Activated B cell treated with CpG ODN at 0.5 μM for 24 hours (primary cell): Measurements from ENCODE around the gene NONO. TPM values are rescaled to one million over a fixed set of nuclear protein-coding genes. Genes with fewer than 3 reads are reported as not detected.
"Not testable (repeated sequence)": the region's sequence is repeated elsewhere in the genome, so short reads cannot be mapped to it uniquely, and the experiment has no call there.

ENCODE experiments used
- ATAC-seq: fragments of 200-7000 bp; cut with Tn5 transposase; one replicate; pipeline ENCODE4 v1.10.0; 2021; ENCODE audit warnings: low read depth, mild to moderate bottlenecking, moderate library complexity
- CTCF ChIA-PET: fragments of 350-600 bp; sonication (Branson Sonifier 250); formaldehyde crosslinking; loops from one replicate; lab custom pipeline; 2021; ENCODE audit warnings: antibody characterized with exemption; lab: Charles Lee
- POLR2A ChIA-PET: fragments of 350-600 bp; sonication (Branson Sonifier 250); formaldehyde crosslinking; loops from one replicate; lab custom pipeline; 2021; ENCODE audit warnings: antibody characterized with exemption; lab: Charles Lee
- DNase-seq: peaks from one replicate; pipeline ENCODE4 v3.0.0; 2022
- H3K27ac Mint-ChIP-seq: one replicate; pipeline ENCODE4 v1.8.0; 2020; ENCODE audit warnings: mixed read lengths
- H3K27me3 Mint-ChIP-seq: one replicate; pipeline ENCODE4 v1.8.0; 2021; ENCODE audit warnings: mixed read lengths
- H3K36me3 Mint-ChIP-seq: one replicate; pipeline ENCODE4 v1.8.0; 2021; ENCODE audit warnings: low read depth, mixed read lengths
- H3K4me1 Mint-ChIP-seq: one replicate; pipeline ENCODE4 v1.8.0; 2021; ENCODE audit warnings: mixed read lengths
- H3K4me3 Mint-ChIP-seq: one replicate; pipeline ENCODE4 v1.8.0; 2020; ENCODE audit warnings: mild to moderate bottlenecking, mixed read lengths
- H3K9me3 Mint-ChIP-seq: one replicate; pipeline ENCODE4 v1.8.0; 2020; ENCODE audit warnings: mixed read lengths
- intact Hi-C: fragments of 100-400 bp; cut with micrococcal nuclease; formaldehyde crosslinking; loops from one replicate; pipeline ENCODE4 v1.15.1; 2024
- total RNA-seq: library from RNA; stranded (reverse); gene quantifications from 2 replicates; pipeline ENCODE4 v1.2.3, GENCODE V29; 2022
- TF ChIP-seq, protein P1 (sequence below): fragments of 200-600 bp; IDR thresholded peaks from one replicate; pipeline ENCODE4 v1.8.0; 2022; ENCODE audit warnings: antibody characterized with exemption, mild to moderate bottlenecking

NONO gene
- total RNA-seq, 1 donor from 2014 or later: 462 TPM

DNA sequence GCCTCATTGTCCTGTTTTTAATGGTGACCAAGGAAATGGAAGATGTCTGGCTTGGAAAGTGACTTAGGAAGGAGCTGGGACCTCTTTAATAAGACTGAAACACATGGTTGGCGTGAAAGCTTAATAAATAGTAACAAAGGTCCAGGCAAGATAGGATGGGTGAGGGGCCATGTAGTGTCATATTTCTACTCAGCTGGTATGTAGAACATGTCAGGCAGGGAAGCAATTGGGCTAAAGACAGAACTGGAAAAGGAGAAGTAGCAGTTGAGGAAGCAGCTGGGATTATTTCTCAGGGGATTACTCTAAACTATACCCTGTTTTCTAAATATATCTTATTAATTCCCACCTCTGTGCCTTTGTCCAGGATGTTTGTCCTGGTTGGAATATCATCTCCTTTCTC lies 36.7 kb downstream of the NONO start:
- intact Hi-C loops: no loop called here
- CTCF ChIA-PET: no interaction called here
- H3K27me3 Mint-ChIP-seq: no peaks in the 10 kb centered on the region
- DNase-seq: no peak
- H3K36me3 Mint-ChIP-seq: peaks cover 2% of the 10 kb centered on the region
- no peak overlapping the region for H3K4me3 Mint-ChIP-seq
- no peaks in the 10 kb centered on the region for H3K9me3 Mint-ChIP-seq
- H3K27ac Mint-ChIP-seq: no peak overlapping the region
- H3K4me1 Mint-ChIP-seq: no peaks in the 10 kb centered on the region
- TF ChIP-seq, protein P1, sequence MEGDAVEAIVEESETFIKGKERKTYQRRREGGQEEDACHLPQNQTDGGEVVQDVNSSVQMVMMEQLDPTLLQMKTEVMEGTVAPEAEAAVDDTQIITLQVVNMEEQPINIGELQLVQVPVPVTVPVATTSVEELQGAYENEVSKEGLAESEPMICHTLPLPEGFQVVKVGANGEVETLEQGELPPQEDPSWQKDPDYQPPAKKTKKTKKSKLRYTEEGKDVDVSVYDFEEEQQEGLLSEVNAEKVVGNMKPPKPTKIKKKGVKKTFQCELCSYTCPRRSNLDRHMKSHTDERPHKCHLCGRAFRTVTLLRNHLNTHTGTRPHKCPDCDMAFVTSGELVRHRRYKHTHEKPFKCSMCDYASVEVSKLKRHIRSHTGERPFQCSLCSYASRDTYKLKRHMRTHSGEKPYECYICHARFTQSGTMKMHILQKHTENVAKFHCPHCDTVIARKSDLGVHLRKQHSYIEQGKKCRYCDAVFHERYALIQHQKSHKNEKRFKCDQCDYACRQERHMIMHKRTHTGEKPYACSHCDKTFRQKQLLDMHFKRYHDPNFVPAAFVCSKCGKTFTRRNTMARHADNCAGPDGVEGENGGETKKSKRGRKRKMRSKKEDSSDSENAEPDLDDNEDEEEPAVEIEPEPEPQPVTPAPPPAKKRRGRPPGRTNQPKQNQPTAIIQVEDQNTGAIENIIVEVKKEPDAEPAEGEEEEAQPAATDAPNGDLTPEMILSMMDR: no peak
- ATAC-seq: no peak
- POLR2A ChIA-PET: no interaction called here

DNA sequence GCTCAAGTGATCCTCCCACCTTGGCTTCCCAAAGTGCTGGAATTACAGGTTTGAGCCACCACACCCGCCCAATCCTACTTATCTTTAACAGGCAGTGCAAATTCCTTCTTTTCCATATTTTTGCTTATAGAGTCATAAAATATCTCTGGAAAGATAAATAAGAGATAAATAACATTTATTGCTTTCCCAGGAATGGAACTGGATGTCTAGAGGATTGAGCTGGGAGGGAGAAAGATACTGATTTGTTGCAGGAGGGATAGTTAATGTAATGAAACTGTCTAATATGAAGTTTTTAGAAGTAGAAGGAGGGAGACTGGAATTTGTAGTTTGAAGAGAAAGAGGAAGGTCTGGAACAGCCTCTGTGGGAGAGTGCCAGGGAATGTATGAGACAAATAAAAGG lies 38.3 kb downstream of the NONO start:
- no peak overlapping the region for H3K27ac Mint-ChIP-seq
- DNase-seq (no peak), ATAC-seq (no peak)
- H3K4me1 Mint-ChIP-seq: no peaks in the 10 kb centered on the region
- peaks cover 2% of the 10 kb centered on the region for H3K36me3 Mint-ChIP-seq
- H3K9me3 Mint-ChIP-seq: no peaks in the 10 kb centered on the region
- no peaks in the 10 kb centered on the region for H3K27me3 Mint-ChIP-seq
- no peak overlapping the region for H3K4me3 Mint-ChIP-seq
- ChIA-PET CTCF (no interaction called here), POLR2A (no interaction called here)
- TF ChIP-seq, protein P1: no peak
- intact Hi-C loops: no loop called here

DNA sequence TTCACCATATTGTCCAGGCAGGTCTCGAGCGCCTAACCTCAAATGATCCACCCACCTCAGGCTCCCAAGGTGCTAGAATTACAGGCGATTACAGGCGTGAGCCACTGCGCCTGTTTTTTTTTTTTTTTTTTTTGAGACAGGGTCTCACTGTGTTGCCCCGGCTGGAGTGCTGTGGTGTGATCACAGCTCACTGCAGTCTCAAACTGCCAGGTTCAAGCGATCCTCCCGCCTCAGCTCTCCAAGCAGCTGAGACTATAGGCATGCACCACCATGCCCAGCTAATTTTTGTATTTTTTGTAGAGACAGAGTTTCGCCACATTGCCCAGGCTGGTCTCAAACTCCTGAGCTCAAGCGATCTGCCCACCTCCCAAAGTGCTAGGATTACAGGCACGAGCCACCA lies 41.0 kb downstream of the NONO start:
- H3K4me3 Mint-ChIP-seq, CTCF ChIA-PET, intact Hi-C loops, POLR2A ChIA-PET, H3K27me3 Mint-ChIP-seq, H3K4me1 Mint-ChIP-seq, H3K27ac Mint-ChIP-seq, ATAC-seq, H3K36me3 Mint-ChIP-seq, DNase-seq, H3K9me3 Mint-ChIP-seq: not testable (repeated sequence)

DNA sequence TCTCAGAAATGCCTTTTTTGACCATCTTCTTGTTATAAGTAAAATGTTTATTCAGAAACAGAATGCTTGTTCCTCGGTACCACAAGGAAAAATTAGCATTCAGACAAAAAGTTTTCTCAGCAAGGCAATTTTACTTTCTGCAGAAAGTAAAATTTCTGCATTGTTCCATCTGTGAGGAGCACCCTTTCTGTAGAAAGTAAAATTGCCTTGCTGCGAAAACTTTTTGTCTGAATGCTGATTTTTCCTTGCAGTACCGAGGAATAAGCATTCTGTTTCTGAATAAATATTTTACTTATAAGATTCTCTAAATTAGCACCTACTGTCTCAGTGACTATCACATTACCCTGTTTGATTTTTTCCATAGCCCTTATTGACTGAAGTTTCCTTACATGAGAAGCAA lies 43.0 kb downstream of the NONO start:
- ChIA-PET CTCF (no interaction called here), POLR2A (no interaction called here)
- intact Hi-C loops: no loop called here
- H3K4me3 Mint-ChIP-seq: no peak overlapping the region
- H3K27ac Mint-ChIP-seq: no peak overlapping the region
- no peak for DNase-seq
- no peaks in the 10 kb centered on the region for H3K9me3 Mint-ChIP-seq
- no peak for ATAC-seq
- TF ChIP-seq, protein P1: no peak
- peaks cover 4% of the 10 kb centered on the region for H3K36me3 Mint-ChIP-seq
- no peaks in the 10 kb centered on the region for H3K4me1 Mint-ChIP-seq
- H3K27me3 Mint-ChIP-seq: no peaks in the 10 kb centered on the region

DNA sequence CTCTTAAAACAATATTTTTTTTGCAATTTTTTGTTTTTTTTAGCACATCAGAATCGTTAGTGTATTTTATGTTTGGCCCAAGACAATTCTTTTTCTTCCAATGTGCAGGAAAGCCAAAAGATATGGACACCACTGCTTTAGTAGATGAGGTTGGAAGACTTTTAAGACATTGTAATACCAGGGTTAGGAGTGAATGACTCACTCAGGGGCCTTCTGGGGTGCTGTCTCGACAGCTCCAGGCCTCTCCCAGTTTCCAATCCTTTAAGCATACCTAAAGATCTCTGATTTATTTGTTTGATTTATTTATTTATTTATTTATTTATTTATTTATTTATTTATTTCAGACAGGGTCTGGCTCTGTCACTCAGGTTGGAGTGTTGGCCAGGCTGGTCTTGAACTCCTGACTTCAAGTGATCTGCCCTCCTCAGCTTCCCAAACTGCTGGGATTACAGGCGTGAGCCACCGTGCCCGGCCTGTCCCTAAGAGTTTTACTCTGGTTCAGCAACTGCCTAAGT lies 65.8 kb downstream of the NONO start:
- CTCF ChIA-PET: not testable (repeated sequence)

DNA sequence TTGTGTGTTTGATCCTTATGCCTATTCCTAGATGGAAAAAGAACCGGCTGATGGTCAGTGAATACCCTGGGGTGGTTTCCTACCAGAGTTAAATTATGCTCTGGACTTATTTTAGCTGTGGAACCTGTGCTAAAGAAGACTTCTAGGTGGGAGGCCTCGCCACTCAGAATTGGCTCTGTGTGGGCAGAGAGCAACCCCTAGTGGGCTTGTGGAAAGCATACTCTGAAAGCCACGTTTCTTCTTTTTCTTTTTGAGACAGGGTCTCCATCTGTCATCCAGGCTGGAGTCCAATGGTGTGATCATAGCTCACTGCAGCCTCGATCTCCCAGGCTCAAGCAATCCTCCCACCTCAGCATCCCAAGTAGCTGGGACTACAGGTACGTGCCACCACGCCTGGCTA lies 66.4 kb downstream of the NONO start:
- POLR2A ChIA-PET, H3K27me3 Mint-ChIP-seq, CTCF ChIA-PET, H3K4me1 Mint-ChIP-seq, H3K9me3 Mint-ChIP-seq, H3K4me3 Mint-ChIP-seq, ATAC-seq, DNase-seq, H3K27ac Mint-ChIP-seq, intact Hi-C loops, H3K36me3 Mint-ChIP-seq: not testable (repeated sequence)

More for the DNA sequence above, 65.8 kb downstream of the NONO start:
- H3K9me3 Mint-ChIP-seq, H3K36me3 Mint-ChIP-seq, H3K4me1 Mint-ChIP-seq, intact Hi-C loops, H3K27ac Mint-ChIP-seq, DNase-seq, H3K4me3 Mint-ChIP-seq, POLR2A ChIA-PET, H3K27me3 Mint-ChIP-seq, ATAC-seq: not testable (repeated sequence)

Other genes with a start within 250 kb of the NONO start
- 43.2 and 44.8 TPM in 2 replicates for gene SNX12, start 215.3 kb upstream of the NONO start, total RNA-seq
- 10.1 and 16.1 TPM in 2 replicates for gene FOXO4, start 187.8 kb upstream of the NONO start, total RNA-seq
- 10.0 and 14.5 TPM in 2 replicates for gene CXorf65, start 176.9 kb upstream of the NONO start, total RNA-seq
- 261 and 264 TPM in 2 replicates for gene IL2RG, start 172.1 kb upstream of the NONO start, total RNA-seq
- gene MED12, start 165.0 kb upstream of the NONO start, total RNA-seq: 81.7 and 102 TPM in 2 replicates
- gene NLGN3, start 138.8 kb upstream of the NONO start, total RNA-seq: 0.46 and 0.67 TPM in 2 replicates
- not detected in 2 replicates for gene GJB1, start 60.4 kb upstream of the NONO start, total RNA-seq
- 27.9 and 28.2 TPM in 2 replicates for gene ZMYM3, start 29.5 kb upstream of the NONO start, total RNA-seq
- gene ITGB1BP2, start 18.1 kb downstream of the NONO start, total RNA-seq: 2.8 and 6.7 TPM in 2 replicates
- gene TAF1, start 82.7 kb downstream of the NONO start, total RNA-seq: 64.0 and 70.0 TPM in 2 replicates
- gene OGT, start 249.5 kb downstream of the NONO start, total RNA-seq: 223 and 272 TPM in 2 replicates